Caco-2 (cell line): Measurements from ENCODE around the gene RNU5D-1. TPM values are rescaled to one million over a fixed set of nuclear protein-coding genes. Genes with fewer than 3 reads are reported as not detected.

Experiments
- BruUV-seq: library from RNA; stranded (reverse); fragments of 400-500 nt; replicated peaks from 2 replicates; lab custom pipeline; 2021; lab: Mats Ljungman, UMichigan
- CTCF ChIA-PET: fragments of 300-600 bp; sonication (Branson Sonifier 250); formaldehyde crosslinking; loops from one replicate; lab custom pipeline; 2022; ENCODE audit warnings: antibody characterized with exemption; lab: Charles Lee
- POLR2A ChIA-PET: fragments of 300-600 bp; sonication (Branson Sonifier 250); formaldehyde crosslinking; loops from one replicate; lab custom pipeline; 2022; ENCODE audit warnings: antibody characterized with exemption; lab: Charles Lee
- DNase-seq, 2 experiments: peaks; one replicate each; pipeline versions ENCODE4 v3.0.0 to v3.0.0-alpha.2; 2020 to 2022
- H3K27me3 ChIP-seq: replicated peaks from 2 replicates; pipeline ENCODE4 v1.6.0; 2011; ENCODE audit warnings: low read length; ENCODE audit not compliant: control insufficient read depth, insufficient read depth
- H3K36me3 ChIP-seq: 2 replicates; pipeline ENCODE4 v1.5.1; 2011; ENCODE audit warnings: low read length; ENCODE audit not compliant: control insufficient read depth, insufficient read depth
- H3K4me1 ChIP-seq: fragments of 250-450 bp; sonication (Bioruptor Pico); 2 replicates; pipeline ENCODE4 v1.5.1; 2020; ENCODE audit warnings: mild to moderate bottlenecking
- H3K4me3 ChIP-seq: 2 replicates; pipeline ENCODE4 v1.5.1; 2011; ENCODE audit warnings: low read depth, mild to moderate bottlenecking, control low read depth, low read length
- H3K9me3 ChIP-seq: fragments of 250-450 bp; sonication (Bioruptor Pico); 2 replicates; pipeline ENCODE4 v1.5.1; 2020; ENCODE audit warnings: mild to moderate bottlenecking, moderate library complexity
- H3K27ac Mint-ChIP-seq: one replicate; pipeline ENCODE4 v1.8.0; 2022; ENCODE audit warnings: mixed read lengths; ENCODE audit not compliant: unreplicated experiment
- H3K27me3 Mint-ChIP-seq: one replicate; pipeline ENCODE4 v1.8.0; 2022; ENCODE audit warnings: mixed read lengths; ENCODE audit not compliant: insufficient read depth, unreplicated experiment
- H3K36me3 Mint-ChIP-seq: one replicate; pipeline ENCODE4 v1.8.0; 2022; ENCODE audit warnings: mild to moderate bottlenecking, mixed read lengths; ENCODE audit not compliant: insufficient read depth, unreplicated experiment
- H3K4me1 Mint-ChIP-seq: one replicate; pipeline ENCODE4 v1.8.0; 2022; ENCODE audit warnings: low read depth, mixed read lengths; ENCODE audit not compliant: unreplicated experiment
- H3K4me3 Mint-ChIP-seq: one replicate; pipeline ENCODE4 v1.8.0; 2022; ENCODE audit warnings: mild to moderate bottlenecking, moderate library complexity, mixed read lengths; ENCODE audit not compliant: unreplicated experiment
- H3K9me3 Mint-ChIP-seq: one replicate; pipeline ENCODE4 v1.8.0; 2022; ENCODE audit warnings: mixed read lengths; ENCODE audit not compliant: unreplicated experiment
- CTCF ChIP-seq, 2 experiments: fragments of 200-600 bp in 1 of 2; IDR thresholded peaks; 1 replicate in 1 of 2; 2 replicates in 1 of 2; pipeline versions ENCODE4 v1.5.1 to v1.8.0; 2011 to 2022; ENCODE audit warnings: antibody characterized with exemption in 1 of 2, control low read depth in 1 of 2, inconsistent platforms in 1 of 2, low read depth in 1 of 2, low read length in 1 of 2, mild to moderate bottlenecking in 1 of 2, moderate library complexity in 1 of 2; ENCODE audit not compliant: insufficient read depth in 1 of 2, severe bottlenecking in 1 of 2, unreplicated experiment in 1 of 2
- intact Hi-C: fragments of 100-400 bp; cut with micrococcal nuclease; formaldehyde crosslinking; loops from one replicate; pipeline ENCODE4 v1.10.0; 2022; ENCODE audit not compliant: unreplicated experiment
- total RNA-seq: library from RNA; stranded (reverse); gene quantifications from 2 replicates; pipeline ENCODE4 v1.2.3, GENCODE V29; 2022

RNU5D-1 gene
- total RNA-seq, 1 experiment from 2014 or later: 16.3 TPM

- H3K27me3 Mint-ChIP-seq: peaks cover 4% of the 10 kb centered on the region
- no peaks in the 10 kb centered on the region for H3K9me3 Mint-ChIP-seq
- H3K9me3 ChIP-seq: no peaks in the 10 kb centered on the region
- H3K4me1 Mint-ChIP-seq: peaks cover 7% of the 10 kb centered on the region
- intact Hi-C loops: no loop called here
- H3K4me3 ChIP-seq: no peak overlapping the region
- TF ChIP-seq CTCF (IDR thresholded peaks at IDR 0.05; ENCODE audit: insufficient read depth in 1 of 2, low read depth in 1 of 2, low read length in 1 of 2, severe bottlenecking in 1 of 2, unreplicated experiment in 1 of 2): no peak
- ChIA-PET CTCF (no interaction called here), POLR2A (no interaction called here)
- no peaks in the 10 kb centered on the region for H3K27me3 ChIP-seq
- BruUV-seq: no TSS peak
- H3K4me1 ChIP-seq: peaks cover 10% of the 10 kb centered on the region
- no peaks in the 10 kb centered on the region for H3K36me3 ChIP-seq
- H3K4me3 Mint-ChIP-seq: no peak overlapping the region
- peaks cover 4% of the 10 kb centered on the region for H3K36me3 Mint-ChIP-seq
- DNase-seq: no peak
- H3K27ac Mint-ChIP-seq: no peak overlapping the region
Measured at GRCh38 chr1:44698138-44698537, 32.8 kb downstream of the RNU5D-1 start.

GRCh38 chr1:44696789-44697345 lies 34.1 kb downstream of the RNU5D-1 start:
- CTCF ChIA-PET: no interaction called here
- no peaks in the 10 kb centered on the region for H3K36me3 ChIP-seq

GRCh38 chr1:44696101-44696500 lies 34.9 kb downstream of the RNU5D-1 start:
- Histone ChIP-seq H3K36me3 (no peaks in the 10 kb centered on the region), H3K27me3 (no peaks in the 10 kb centered on the region), H3K4me3 (no peak overlapping the region), H3K9me3 (no peaks in the 10 kb centered on the region), H3K4me1 (peaks cover 5% of the 10 kb centered on the region)
- Mint-ChIP-seq H3K36me3 (peaks cover 4% of the 10 kb centered on the region), H3K27me3 (peaks cover 4% of the 10 kb centered on the region), H3K4me3 (no peak overlapping the region), H3K9me3 (no peaks in the 10 kb centered on the region), H3K27ac (no peak overlapping the region), H3K4me1 (peaks cover 3% of the 10 kb centered on the region)
- intact Hi-C loops: no loop called here
- ChIA-PET CTCF (no interaction called here), POLR2A (no interaction called here)
- DNase-seq: no peak
- no TSS peak for BruUV-seq
- no peak for TF ChIP-seq CTCF (IDR thresholded peaks at IDR 0.05; ENCODE audit: insufficient read depth in 1 of 2, low read depth in 1 of 2, low read length in 1 of 2, severe bottlenecking in 1 of 2, unreplicated experiment in 1 of 2)

More at GRCh38 chr1:44696789-44697345, 34.1 kb downstream of the RNU5D-1 start:
- peaks cover 4% of the 10 kb centered on the region for H3K36me3 Mint-ChIP-seq
- H3K27ac Mint-ChIP-seq: no peak overlapping the region
- no peak for DNase-seq
- no peak for TF ChIP-seq CTCF (IDR thresholded peaks at IDR 0.05; ENCODE audit: insufficient read depth in 1 of 2, low read depth in 1 of 2, low read length in 1 of 2, severe bottlenecking in 1 of 2, unreplicated experiment in 1 of 2)
- H3K4me1 ChIP-seq: peaks cover 10% of the 10 kb centered on the region
- no peaks in the 10 kb centered on the region for H3K9me3 Mint-ChIP-seq
- H3K9me3 ChIP-seq: no peaks in the 10 kb centered on the region
- no peak overlapping the region for H3K4me3 Mint-ChIP-seq
- no TSS peak for BruUV-seq
- peaks cover 4% of the 10 kb centered on the region for H3K27me3 Mint-ChIP-seq
- no peaks in the 10 kb centered on the region for H3K27me3 ChIP-seq
- no peak overlapping the region for H3K4me3 ChIP-seq
- POLR2A ChIA-PET: no interaction called here
- intact Hi-C loops: no loop called here
- peaks cover 7% of the 10 kb centered on the region for H3K4me1 Mint-ChIP-seq
